ENCODE measurements around the gene TIAM2.
"Not testable (repeated sequence)": the region's sequence is repeated elsewhere in the genome, so short reads cannot be mapped to it uniquely, and the experiment has no call there.

TIAM2 gene

DNA sequence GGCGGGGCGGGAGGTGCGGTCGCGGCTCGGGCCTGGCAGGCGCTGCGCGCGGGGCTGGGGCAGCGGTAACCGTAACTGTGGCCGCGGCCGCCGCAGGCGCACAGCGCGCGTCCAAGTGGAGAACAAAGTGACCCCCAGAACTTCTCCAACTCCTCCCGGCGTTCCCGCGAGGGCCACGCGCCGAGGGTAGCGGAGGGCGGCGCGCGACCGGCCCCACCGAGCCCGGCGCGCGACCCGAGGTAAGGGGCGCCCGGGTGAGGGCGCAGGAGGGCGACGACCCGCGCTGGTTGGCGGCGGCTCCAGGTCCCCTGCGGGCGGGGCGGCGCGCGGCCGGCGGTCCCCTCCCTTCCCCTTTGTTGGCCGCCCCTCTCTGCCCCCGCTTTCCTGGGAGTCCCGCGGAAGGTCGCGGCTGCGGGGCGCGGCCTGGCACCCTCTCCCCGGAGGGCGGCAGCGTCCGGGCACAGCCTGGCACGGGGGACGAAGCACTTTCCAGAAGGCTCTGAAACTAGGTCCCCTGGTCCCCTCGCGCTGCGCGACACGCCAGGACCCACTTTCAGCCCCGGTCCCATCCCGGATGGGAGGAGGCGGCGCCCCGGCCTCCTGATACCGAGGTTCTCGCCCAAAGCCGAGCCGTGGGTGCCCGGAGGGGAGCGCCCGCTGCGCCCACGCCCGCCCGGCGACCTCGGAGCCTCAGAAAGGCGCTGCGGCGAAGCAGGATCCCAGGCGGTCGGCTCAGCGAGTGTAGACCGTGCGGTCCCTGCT, at the start of gene TIAM2:
TSS of gene TIAM2 (plus strand) at position 62 of the 762 bp plus-strand sequence. CDS start 133,909 bp downstream, outside the sequence.
- DNase-seq = peak; percentile 45

GRCh38 chr6:154950979-154951344, 44.2 kb upstream of the TIAM2 start:
- no peak for DNase-seq

- DNase-seq = no peak
These were observed 43.5 kb upstream of the TIAM2 start for GRCh38 chr6:154951345-154952200.

DNA sequence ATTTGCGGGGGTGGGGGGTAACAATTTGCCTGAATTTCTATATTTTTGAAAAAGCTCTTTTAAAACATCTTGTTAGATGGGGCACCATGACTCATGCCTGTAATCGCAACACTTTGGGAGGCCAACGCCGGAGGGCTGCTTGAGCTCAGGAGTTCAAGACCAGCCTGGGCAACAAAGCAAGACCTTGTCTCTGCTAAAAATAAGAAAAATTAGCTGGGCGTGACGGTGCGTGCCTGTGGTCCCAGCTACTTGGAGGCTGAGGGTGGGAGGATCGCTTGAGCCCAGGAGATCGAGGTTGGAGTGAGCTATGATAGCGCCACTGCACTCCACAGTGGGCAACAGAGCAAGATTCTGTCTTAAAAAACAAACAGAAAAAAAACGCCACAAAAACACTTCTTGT, 41.5 kb upstream of the TIAM2 start:
- DNase-seq = no peak

DNA sequence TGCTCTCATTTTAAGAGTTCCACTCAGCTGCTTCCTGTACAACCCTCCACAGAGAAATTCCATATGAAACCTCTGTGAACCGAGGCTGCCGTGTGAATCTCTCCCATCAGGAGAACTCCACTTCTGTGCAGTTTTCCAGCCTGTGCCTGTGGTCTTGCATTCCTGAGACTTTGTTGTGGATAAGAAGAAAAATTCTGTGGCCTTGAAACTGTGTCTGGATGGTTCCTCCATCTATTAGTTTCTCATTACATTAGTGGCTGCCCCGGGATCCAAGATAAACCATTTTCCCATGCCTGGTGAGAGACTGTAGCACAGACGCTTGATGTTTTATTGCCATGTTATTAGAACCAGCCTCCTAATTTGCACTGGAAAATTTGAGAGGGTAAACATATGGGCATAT, 40.8 kb upstream of the TIAM2 start:
- no peak for DNase-seq

DNA sequence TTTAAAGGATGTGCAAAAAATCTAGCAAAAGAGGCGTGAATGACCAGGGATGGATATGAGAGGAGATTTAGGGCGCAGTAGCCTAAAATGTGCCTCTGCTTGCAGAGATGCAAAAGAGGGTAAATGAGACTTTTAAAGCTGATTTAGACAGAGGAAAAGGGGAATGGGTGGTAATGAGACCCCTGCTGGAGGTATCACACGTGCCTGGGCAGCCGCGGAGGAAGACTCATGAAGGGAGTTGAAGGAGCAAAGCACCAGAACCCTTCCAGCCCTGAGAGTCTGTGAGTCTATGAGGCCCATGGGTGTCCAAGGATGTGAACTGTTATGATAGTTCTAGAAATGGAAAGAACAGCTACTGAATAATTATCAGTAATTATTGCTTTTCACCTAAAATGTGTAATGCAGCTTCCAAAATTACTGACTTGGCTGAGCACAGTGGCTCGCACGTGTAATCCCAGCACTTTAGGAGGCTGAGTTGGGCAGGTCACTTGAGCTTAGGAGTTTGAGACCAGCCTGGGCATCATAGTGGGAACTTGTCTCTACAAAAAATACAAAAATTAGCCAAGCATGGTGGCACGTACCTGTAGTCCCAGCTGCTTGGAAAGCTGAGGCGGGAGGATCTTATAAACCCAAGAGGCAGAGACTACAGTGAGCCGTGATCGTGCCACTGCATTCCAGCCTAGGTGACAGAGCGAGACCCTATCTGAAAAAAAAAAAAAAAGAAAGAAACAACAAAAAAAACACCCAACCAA, 38.2 kb upstream of the TIAM2 start:
- DNase-seq = no peak

- no peak for DNase-seq
These were observed 36.6 kb upstream of the TIAM2 start for GRCh38 chr6:154958469-154958868.

GRCh38 chr6:154960299-154960843, 34.7 kb upstream of the TIAM2 start:
- DNase-seq = no peak

DNA sequence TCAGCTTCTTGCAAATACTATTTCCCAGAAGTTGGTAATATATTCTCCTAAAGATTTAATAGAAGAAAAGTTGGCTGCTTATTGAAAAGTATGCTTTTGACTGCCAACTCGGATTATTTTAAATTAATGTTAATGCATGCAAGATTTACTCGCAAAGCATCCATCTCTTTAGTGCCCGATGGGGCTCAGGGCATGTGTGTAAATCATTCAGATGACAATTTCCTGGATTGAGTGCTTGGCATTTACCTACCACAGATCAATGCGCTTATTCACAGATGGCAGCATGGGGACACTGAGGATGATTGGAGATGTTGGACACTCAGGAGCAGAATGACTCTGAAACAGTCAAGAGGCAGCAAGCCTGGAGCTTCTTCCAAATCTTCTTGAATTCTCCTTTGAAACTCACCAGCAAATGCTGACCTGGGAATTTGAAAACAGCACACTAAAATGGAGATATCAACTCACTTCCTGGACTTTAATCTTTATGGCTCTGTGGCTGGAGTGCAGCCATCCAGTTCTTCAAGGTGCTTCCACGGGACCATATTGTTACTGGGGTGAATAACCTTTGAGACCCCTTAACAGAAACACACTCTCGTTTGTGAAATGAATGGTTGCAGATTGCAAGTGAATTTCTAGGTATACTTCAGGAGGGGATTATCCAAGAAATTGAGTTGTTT, 34.1 kb upstream of the TIAM2 start:
- DNase-seq = no peak

DNA sequence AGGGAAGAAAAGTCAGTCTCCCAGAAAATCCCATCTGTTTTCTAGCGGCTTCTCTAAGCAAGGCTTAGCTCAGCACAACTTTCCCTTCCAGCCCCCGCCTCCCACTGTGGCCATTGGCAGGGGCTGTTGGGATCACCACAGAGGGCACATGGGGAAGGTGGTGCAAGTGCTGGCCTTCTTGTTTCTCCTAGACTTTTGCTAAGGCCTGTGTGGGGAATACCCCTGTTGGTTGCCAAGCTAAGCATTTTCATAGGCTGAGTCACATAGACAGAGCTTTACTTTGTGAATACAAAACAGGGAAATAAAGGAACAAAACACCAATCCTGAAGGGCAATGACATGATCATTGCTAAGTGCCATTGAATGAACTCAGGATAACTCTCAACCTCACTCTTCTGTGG, 32.4 kb upstream of the TIAM2 start:
- no peak for DNase-seq

GRCh38 chr6:154966065-154966770, 28.9 kb upstream of the TIAM2 start:
- DNase-seq = not testable (repeated sequence)

DNA sequence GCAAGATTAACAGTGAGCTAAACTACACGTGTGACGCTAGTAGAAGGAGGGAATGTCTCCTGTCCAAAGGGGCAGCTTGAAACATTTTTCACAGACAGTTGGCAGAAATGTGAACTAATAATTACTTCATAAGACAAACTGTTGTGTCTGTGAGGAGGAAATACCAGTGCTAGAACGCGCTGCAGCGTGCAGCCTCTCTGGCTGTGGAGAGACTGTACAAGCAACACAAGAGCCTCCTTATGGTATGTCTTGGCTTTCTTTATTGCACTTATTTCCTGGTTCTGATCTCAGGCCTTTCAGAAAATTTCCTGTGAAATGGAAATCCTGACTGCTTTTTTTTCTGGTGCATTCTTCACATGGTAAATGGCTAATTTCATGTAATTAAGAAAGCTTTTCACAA, 25.3 kb upstream of the TIAM2 start:
- DNase-seq = no peak

DNA sequence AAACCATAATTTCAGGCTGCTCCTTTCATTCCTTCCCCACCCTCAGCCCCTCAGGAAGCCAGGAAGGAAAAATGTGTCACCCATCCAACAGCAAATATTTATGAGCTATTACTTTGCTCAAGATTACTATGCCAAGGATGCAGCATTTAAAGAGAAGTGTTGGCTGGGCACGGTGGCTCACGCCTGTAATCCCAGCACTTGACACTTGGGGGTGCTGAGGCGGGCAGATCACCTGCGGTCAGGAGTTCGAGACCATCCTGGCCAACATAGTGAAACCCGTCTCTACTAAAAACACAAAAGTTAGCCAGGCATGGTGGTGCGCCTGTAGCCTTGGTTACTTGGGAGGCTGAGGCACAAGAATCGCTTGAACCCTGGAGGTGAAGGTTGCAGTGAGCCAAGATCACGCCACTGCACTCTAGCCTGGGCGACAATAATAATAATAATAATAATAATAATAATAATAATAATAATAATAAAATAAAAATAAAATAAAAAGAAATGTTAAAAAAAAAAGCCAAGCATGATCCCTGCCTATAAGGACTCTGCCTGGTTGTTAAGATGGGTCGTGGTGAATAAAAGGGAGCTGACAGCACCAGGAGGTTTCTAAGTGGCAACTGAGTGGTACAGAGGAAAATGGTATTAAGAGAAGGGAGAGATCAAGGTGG, 20.5 kb upstream of the TIAM2 start:
- peak; percentile 31 for DNase-seq

DNA sequence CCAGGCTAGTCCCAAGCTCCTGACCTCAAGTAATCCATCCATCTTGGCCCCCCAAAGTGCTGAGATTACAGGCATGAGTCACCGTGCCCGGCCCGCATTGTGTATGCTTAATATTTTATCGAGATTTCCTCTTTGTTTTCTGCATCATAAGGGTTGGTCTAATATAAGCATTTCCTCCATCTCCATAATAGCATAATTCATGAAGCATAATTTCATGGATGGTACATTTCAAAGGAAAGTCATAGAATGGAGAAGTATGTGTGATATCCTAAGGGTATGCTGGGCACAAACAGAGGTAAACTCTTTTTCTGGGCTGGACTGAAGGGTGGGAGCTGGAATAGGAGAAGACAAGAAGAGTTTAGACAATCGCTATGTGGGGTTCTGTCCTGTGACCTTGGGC, 17.5 kb upstream of the TIAM2 start:
- no peak for DNase-seq

DNA sequence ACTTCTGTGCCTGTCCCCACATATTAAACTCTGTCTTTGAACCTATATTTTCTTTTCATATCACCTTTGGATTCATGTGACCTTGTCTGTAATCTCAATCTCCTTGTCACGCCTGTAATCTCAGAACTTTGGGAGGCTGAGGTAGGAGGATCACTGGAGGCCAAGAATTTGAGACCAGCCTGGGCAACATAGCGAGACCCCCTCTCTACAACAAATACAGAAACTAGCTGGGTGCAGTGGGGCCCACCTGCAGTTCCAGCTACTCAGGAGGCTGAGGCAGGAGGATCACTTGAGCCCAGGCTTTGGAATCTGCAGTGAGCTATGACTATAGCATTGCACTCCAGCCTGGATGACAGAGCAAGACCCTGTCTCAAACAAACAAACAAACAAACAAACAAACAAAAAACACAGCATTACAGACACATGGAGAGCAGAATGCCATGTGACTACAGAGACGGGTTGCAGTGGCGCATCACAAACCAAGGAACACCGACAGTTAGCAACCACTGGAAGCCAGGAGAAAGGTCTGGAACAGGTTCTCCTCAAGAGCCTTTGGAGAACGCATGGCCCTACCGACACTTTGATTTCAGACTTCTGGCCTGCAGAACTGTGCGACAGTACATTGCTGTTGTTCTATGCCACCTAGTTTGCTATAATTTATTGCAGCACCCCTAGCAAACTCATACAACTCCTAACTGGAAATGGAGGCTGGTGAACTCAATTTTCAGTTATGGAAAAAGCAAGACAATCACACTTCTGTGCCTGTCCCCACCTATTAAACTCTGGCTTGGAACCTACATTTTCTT, 14.6 kb upstream of the TIAM2 start:
- no peak for DNase-seq

GRCh38 chr6:154981079-154981870, 13.8 kb upstream of the TIAM2 start:
- no peak for DNase-seq

DNA sequence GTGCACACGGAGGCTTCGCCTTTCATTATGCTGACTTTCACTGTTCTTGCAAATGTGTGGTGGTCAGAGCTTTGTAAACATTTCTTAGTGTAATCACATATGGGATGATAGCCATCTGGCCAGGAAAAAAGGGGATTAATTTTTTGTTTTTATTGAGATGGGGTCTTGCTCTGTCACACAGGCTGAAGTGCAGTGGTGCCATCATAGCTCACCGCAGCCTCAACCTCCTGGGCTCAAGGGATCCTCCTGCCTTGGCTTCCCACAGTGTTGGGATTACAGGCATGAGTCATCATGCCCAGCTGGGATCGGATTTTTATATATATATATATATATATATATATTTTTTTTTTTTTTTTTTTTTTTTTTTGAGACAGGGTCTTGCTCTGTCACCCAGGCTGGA, 11.0 kb upstream of the TIAM2 start:
- DNase-seq = no peak

DNA sequence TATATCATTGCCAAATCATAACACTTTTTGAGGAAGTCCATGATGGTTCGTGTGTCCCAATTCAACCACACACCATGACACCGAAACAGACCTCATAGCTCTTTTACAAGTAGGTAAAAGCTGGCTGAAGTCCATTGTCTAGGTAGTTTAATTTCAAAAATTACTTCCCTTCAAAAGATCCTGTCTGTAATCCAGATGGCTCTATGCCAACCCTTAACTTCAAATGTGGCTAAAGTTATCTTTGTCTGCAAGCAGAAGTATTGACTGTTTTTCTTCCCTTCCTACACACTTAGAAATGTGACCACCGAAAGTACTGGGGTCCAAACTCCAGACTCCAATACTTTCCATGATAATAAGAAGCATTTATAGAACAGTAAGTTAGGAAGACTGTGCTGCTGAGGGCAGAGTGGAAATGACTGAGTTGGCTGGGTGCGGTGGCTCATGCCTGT, 8.3 kb upstream of the TIAM2 start:
- DNase-seq = no peak

DNA sequence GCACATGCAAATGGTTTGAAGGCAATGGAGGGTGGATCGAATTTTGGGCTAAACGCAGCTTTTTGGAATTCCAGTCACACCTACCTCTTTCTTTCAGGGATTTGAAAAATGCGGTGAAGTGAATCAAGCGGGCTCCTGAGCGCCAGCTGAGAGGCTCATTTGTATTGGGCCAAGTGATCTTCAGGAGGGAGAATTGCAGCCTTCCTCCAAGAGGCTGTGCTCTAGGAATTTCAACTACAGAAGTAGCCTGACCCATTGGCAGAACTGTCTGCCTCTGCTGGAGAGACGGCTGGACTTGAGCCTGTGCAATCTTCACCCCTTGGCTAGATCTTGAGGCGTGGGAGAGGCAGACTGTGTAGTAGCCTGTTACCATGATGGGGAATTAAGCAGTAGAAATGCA, 5.7 kb upstream of the TIAM2 start:
- DNase-seq = no peak

DNA sequence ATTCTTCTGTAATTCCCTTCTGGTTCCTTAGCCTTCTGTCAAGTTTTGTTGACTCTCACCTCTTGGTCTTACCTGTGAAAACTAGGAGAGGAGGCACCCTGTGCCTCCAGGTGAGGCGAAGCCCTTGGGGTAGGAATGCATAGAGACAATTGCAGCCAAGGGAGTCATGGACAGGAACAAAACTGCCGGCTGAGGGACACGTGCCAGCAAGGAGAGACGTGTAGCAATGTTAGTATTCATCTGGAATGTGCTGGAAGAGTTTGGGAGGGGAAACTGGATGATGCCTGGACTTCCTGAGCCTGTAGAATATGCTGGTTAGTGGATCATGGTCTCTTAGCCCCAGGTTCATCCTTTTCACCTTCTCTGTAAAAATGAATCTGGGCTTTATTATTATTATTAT, 3.9 kb upstream of the TIAM2 start:
- no peak for DNase-seq
